HL-60 (cell line): ENCODE results near the gene MX2.

ENCODE experiments used
- DNase-seq, 2 experiments: peaks; one replicate each; pipeline ENCODE4 v3.0.0-alpha.2; 2010 to 2020; ENCODE audit warnings: low read depth in 1 of 2, low spot score in 1 of 2
- H3K27ac ChIP-seq: fragments of 250-450 bp; sonication (Bioruptor Pico); replicated peaks from 2 replicates; pipeline ENCODE4 v1.5.1; 2020; ENCODE audit warnings: mild to moderate bottlenecking, moderate library complexity
- H3K27me3 ChIP-seq: fragments of 250-450 bp; sonication (Bioruptor Pico); 2 replicates; pipeline ENCODE4 v1.5.1; 2021; ENCODE audit warnings: mild to moderate bottlenecking, moderate library complexity; ENCODE audit not compliant: insufficient read depth, poor library complexity, severe bottlenecking
- H3K4me3 ChIP-seq: replicated peaks from 2 replicates; pipeline ENCODE4 v1.5.1; 2011; ENCODE audit warnings: mild to moderate bottlenecking, control low read depth, low read length; ENCODE audit not compliant: insufficient read depth
- GABPA ChIP-seq: IDR thresholded peaks from 2 replicates; pipeline ENCODE4 v1.6.1; 2012; ENCODE audit warnings: low read depth
- POLR2AphosphoS5 ChIP-seq: IDR thresholded peaks from 2 replicates; pipeline ENCODE4 v1.6.1; 2012; ENCODE audit warnings: low read depth
- REST ChIP-seq: IDR thresholded peaks from 2 replicates; pipeline ENCODE4 v1.6.1; 2012; ENCODE audit warnings: low read depth; ENCODE audit not compliant: insufficient replicate concordance
- SPI1 ChIP-seq: IDR thresholded peaks from 2 replicates; pipeline ENCODE4 v1.6.1; 2012; ENCODE audit warnings: low read depth, mild to moderate bottlenecking, borderline replicate concordance
- TF ChIP-seq, protein P1 (sequence below): IDR thresholded peaks from one replicate; pipeline ENCODE4 v1.5.1; 2011; ENCODE audit warnings: low read length, control low read depth, inconsistent platforms; ENCODE audit not compliant: insufficient read depth

MX2 gene

DNA sequence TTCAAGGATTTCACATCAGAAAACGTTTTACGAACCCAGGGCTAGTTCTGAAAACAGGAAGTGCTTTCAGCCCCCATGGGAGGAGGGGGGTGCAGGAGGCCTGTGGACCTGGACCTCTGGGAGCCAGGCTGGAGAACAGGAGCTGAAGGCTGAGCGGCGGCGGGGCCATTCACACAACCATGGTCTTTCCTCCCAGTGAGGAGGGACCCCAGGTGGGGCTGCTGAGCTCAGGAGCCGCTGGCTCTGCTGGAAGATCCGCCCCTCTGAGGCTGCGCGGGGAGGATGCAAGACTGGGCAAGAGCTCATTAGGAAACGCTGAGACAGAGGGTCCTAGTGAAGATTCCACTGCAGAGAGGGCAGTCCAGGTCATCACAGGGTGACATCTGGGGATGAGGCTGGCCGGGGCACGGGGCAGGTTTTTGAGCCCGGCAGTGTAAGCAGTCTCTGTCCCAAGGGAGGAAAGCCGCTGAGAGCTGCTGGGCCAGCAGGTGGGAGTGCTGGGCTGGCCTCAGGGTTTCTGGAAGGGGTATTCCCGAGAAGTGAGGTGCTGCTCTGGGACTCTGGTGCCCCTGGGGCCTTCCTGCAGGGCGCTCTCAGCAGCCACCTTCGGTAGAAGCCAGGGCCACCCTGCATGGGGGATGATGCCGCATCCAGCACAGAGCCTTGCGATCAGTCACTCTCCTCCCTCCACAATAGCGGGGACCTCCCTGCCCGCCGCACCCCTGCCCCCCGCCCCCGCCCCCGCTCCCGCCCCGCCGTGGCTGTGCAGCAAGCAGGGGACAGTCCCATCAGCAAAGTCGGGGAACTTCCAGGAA, 7.5 kb downstream of the MX2 start:
- DNase-seq, result peak in 1 of 2 experiments; percentile 72
- Histone ChIP-seq H3K4me3 (no peak overlapping the region), H3K27me3 (no peaks in the 10 kb centered on the region), H3K27ac (peak overlapping the region; percentile 47)
- TF ChIP-seq GABPA (no peak), REST (no peak), POLR2AphosphoS5 (no peak), SPI1 (peak; percentile 98)
- TF ChIP-seq, protein P1, sequence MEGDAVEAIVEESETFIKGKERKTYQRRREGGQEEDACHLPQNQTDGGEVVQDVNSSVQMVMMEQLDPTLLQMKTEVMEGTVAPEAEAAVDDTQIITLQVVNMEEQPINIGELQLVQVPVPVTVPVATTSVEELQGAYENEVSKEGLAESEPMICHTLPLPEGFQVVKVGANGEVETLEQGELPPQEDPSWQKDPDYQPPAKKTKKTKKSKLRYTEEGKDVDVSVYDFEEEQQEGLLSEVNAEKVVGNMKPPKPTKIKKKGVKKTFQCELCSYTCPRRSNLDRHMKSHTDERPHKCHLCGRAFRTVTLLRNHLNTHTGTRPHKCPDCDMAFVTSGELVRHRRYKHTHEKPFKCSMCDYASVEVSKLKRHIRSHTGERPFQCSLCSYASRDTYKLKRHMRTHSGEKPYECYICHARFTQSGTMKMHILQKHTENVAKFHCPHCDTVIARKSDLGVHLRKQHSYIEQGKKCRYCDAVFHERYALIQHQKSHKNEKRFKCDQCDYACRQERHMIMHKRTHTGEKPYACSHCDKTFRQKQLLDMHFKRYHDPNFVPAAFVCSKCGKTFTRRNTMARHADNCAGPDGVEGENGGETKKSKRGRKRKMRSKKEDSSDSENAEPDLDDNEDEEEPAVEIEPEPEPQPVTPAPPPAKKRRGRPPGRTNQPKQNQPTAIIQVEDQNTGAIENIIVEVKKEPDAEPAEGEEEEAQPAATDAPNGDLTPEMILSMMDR, result no peak

DNA sequence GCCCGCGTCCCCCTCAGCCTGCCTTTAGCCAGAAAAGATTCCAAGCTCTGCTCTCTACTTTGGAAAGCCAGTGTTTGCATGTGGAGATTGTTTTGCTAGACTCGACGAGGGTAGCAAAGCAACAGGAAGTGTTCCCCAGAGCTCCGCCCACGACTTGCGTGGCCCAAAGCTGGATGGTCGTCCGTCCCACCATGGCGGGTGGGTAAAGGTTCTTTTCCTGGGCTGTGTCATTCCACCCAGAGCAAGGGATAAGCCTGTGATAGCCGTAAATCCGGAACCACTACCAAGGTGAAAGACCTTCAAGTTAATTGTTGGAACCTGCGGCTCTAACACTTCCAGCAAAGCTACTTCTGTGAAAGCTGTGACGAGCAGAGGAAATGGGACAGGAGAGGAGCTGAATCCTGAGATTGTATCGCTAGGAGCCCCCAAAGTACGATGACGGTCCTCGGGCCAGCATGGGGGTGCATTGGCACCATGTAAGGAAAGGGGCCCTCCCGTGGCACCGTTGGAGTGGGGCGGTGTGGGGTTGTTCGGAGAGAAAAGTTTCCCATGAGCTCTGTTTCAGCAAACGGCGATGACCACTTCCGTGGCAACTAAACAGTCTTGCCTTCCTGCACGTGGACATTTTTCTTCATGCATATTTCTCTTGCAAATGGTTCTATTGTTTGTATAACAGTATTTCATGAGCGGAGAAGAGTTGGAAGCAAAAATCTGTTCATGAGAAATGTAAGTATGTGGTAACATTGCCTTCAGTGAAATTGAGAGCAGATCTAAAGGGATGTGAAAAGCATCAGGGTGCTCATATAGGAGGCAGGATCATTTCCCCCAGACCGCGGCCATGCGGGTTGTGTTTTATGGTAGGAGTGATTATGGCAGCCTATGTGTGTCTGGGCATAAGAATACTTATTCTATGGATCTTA, 8.4 kb downstream of the MX2 start:
- no peak for DNase-seq
- no peak overlapping the region for H3K4me3 ChIP-seq

More for the DNA sequence above, 8.4 kb downstream of the MX2 start:
- no peak overlapping the region for H3K27ac ChIP-seq
- no peaks in the 10 kb centered on the region for H3K27me3 ChIP-seq
- no peak for TF ChIP-seq SPI1
- TF ChIP-seq, protein P1, result no peak
- no peak for TF ChIP-seq POLR2AphosphoS5
- TF ChIP-seq REST, result no peak
- no peak for TF ChIP-seq GABPA
